Vagina (tissue), 2 donors: ENCODE results near the gene DDT.
"Not testable (repeated sequence)": the region's sequence is repeated elsewhere in the genome, so short reads cannot be mapped to it uniquely, and the experiment has no call there.

ENCODE experiments used
- CTCF ChIP-seq, 3 experiments: fragments of 450-650 bp in 2 of 3; fragments of 200-600 bp in 1 of 3; sonication (generic) in 1 of 3; IDR thresholded peaks; one replicate each; pipeline ENCODE4 v1.5.1; 2017 to 2019; ENCODE audit warnings: antibody characterized with exemption in 3 of 3, mild to moderate bottlenecking in 2 of 3, moderate library complexity in 2 of 3
- POLR2A ChIP-seq, 2 donors: fragments of 450-650 bp; IDR thresholded peaks; one replicate each; pipeline ENCODE4 v1.6.1; 2017; ENCODE audit warnings: antibody characterized with exemption in 2 of 2, mild to moderate bottlenecking in 2 of 2, moderate library complexity in 2 of 2

GRCh38 chr22:23955886-23956285 lies 18.4 kb downstream of the DDT start:
- not testable (repeated sequence) for TF ChIP-seq CTCF, POLR2A (IDR thresholded peaks at IDR 0.05)
